HEK293 (cell line): ENCODE results near the gene CRYZL1.
A peak's percentile ranks its signal among the peaks of the same experiment; 100 is the strongest.

Source experiments
- BCL11B ChIP-seq: fragments of 450-650 bp; formaldehyde crosslinking; IDR thresholded peaks from 2 replicates; pipeline ENCODE4 v1.5.1; 2016; ENCODE audit warnings: low read depth, missing biosample characterization, missing genetic modification characterization
- KLF10 ChIP-seq: fragments of 450-650 bp; IDR thresholded peaks from 2 replicates; pipeline ENCODE4 v1.5.1; 2018; ENCODE audit warnings: missing biosample characterization, mild to moderate bottlenecking, missing genetic modification characterization
- SCRT1 ChIP-seq: fragments of 450-650 bp; formaldehyde crosslinking; IDR thresholded peaks from 2 replicates; pipeline ENCODE4 v1.5.1; 2016; ENCODE audit warnings: missing biosample characterization, missing genetic modification characterization, borderline replicate concordance
- SETDB1 ChIP-seq: IDR thresholded peaks from one replicate; pipeline ENCODE4 v1.6.1; 2017; ENCODE audit warnings: mild to moderate bottlenecking, low read length, moderate library complexity, mixed read lengths; ENCODE audit not compliant: insufficient read length
- SP3 ChIP-seq: fragments of 450-650 bp; formaldehyde crosslinking; IDR thresholded peaks from 2 replicates; pipeline ENCODE4 v1.5.1; 2016; ENCODE audit warnings: missing biosample characterization, missing genetic modification characterization
- YY1 ChIP-seq: fragments of 450-650 bp; formaldehyde crosslinking; IDR thresholded peaks from 2 replicates; pipeline ENCODE4 v1.5.1; 2018; ENCODE audit warnings: missing biosample characterization, missing genetic modification characterization
- YY2 ChIP-seq: fragments of 450-650 bp; formaldehyde crosslinking; IDR thresholded peaks from 2 replicates; pipeline ENCODE4 v1.5.1; 2016; ENCODE audit warnings: missing biosample characterization, missing genetic modification characterization
- ZBTB7A ChIP-seq: fragments of 450-650 bp; formaldehyde crosslinking; IDR thresholded peaks from 2 replicates; pipeline ENCODE4 v1.5.1; 2016; ENCODE audit warnings: low read depth, missing biosample characterization, missing genetic modification characterization
- ZFHX2 ChIP-seq: fragments of 450-650 bp; formaldehyde crosslinking; conservative IDR thresholded peaks from 2 replicates; pipeline ENCODE4 v1.5.1; 2016; ENCODE audit warnings: missing biosample characterization, missing genetic modification characterization
- ZNF214 ChIP-seq: fragments of 450-650 bp; formaldehyde crosslinking; IDR thresholded peaks from 2 replicates; pipeline ENCODE4 v1.5.1; 2017; ENCODE audit warnings: missing biosample characterization, mild to moderate bottlenecking, missing genetic modification characterization, borderline replicate concordance
- ZNF223 ChIP-seq: fragments of 450-650 bp; formaldehyde crosslinking; IDR thresholded peaks from 2 replicates; pipeline ENCODE4 v1.5.1; 2016; ENCODE audit warnings: missing biosample characterization, missing genetic modification characterization
- ZNF24 ChIP-seq: fragments of 450-650 bp; formaldehyde crosslinking; IDR thresholded peaks from 2 replicates; pipeline ENCODE4 v1.5.1; 2016; ENCODE audit warnings: missing biosample characterization, missing genetic modification characterization
- ZNF248 ChIP-seq: fragments of 450-650 bp; formaldehyde crosslinking; IDR thresholded peaks from 2 replicates; pipeline ENCODE4 v1.5.1; 2017; ENCODE audit warnings: missing biosample characterization, missing genetic modification characterization
- ZNF341 ChIP-seq: fragments of 450-650 bp; formaldehyde crosslinking; IDR thresholded peaks from 2 replicates; pipeline ENCODE4; 2016; ENCODE audit warnings: low read depth, missing biosample characterization, missing genetic modification characterization
- ZNF416 ChIP-seq: fragments of 450-650 bp; formaldehyde crosslinking; IDR thresholded peaks from 2 replicates; pipeline ENCODE4 v1.5.1; 2016; ENCODE audit warnings: missing biosample characterization, missing genetic modification characterization
- ZNF48 ChIP-seq: fragments of 450-650 bp; formaldehyde crosslinking; IDR thresholded peaks from 2 replicates; pipeline ENCODE4 v1.5.1; 2016; ENCODE audit warnings: missing biosample characterization, missing genetic modification characterization
- ZNF514 ChIP-seq: fragments of 450-650 bp; formaldehyde crosslinking; IDR thresholded peaks from 2 replicates; pipeline ENCODE4 v1.5.1; 2016; ENCODE audit warnings: missing biosample characterization, missing genetic modification characterization
- ZNF558 ChIP-seq: fragments of 450-650 bp; formaldehyde crosslinking; IDR thresholded peaks from 2 replicates; pipeline ENCODE4 v1.5.1; 2016; ENCODE audit warnings: missing biosample characterization, missing genetic modification characterization
- ZNF560 ChIP-seq: fragments of 450-650 bp; formaldehyde crosslinking; IDR thresholded peaks from 2 replicates; pipeline ENCODE4 v1.5.1; 2017; ENCODE audit warnings: missing biosample characterization, missing genetic modification characterization, borderline replicate concordance
- ZNF571 ChIP-seq: fragments of 450-650 bp; formaldehyde crosslinking; IDR thresholded peaks from 2 replicates; pipeline ENCODE4 v1.5.0; 2017; ENCODE audit warnings: missing biosample characterization, missing genetic modification characterization
- ZNF621 ChIP-seq: fragments of 450-650 bp; formaldehyde crosslinking; IDR thresholded peaks from 2 replicates; pipeline ENCODE4 v1.5.1; 2017; ENCODE audit warnings: missing biosample characterization, missing genetic modification characterization
- ZNF701 ChIP-seq: fragments of 450-650 bp; formaldehyde crosslinking; IDR thresholded peaks from 2 replicates; pipeline ENCODE4 v1.5.1; 2016; ENCODE audit warnings: missing biosample characterization, missing genetic modification characterization
- ZNF777 ChIP-seq: fragments of 450-650 bp; formaldehyde crosslinking; IDR thresholded peaks from 2 replicates; pipeline ENCODE4 v1.5.1; 2017; ENCODE audit warnings: missing biosample characterization, missing genetic modification characterization, borderline replicate concordance
- ZNF785 ChIP-seq: fragments of 450-650 bp; formaldehyde crosslinking; IDR thresholded peaks from 2 replicates; pipeline ENCODE4 v1.5.1; 2016; ENCODE audit warnings: missing biosample characterization, missing genetic modification characterization
- ZNF791 ChIP-seq: fragments of 450-650 bp; formaldehyde crosslinking; IDR thresholded peaks from 2 replicates; pipeline ENCODE4 v1.5.1; 2016; ENCODE audit warnings: missing biosample characterization, missing genetic modification characterization
- TF ChIP-seq, protein P1 (sequence below): fragments of 450-650 bp; formaldehyde crosslinking; IDR thresholded peaks from 2 replicates; pipeline ENCODE4 v1.5.1; 2016; ENCODE audit warnings: missing biosample characterization, missing genetic modification characterization, borderline replicate concordance
- TF ChIP-seq, protein P2 (sequence below): fragments of 450-650 bp; formaldehyde crosslinking; IDR thresholded peaks from 2 replicates; pipeline ENCODE4 v1.5.1; 2017; ENCODE audit warnings: missing biosample characterization, missing genetic modification characterization
- TF ChIP-seq, protein P3 (sequence below): fragments of 450-650 bp; formaldehyde crosslinking; IDR thresholded peaks from 2 replicates; pipeline ENCODE4 v1.5.1; 2016; ENCODE audit warnings: missing biosample characterization, missing genetic modification characterization
- TF ChIP-seq, protein P4 (sequence below): fragments of 450-650 bp; formaldehyde crosslinking; IDR thresholded peaks from 2 replicates; pipeline ENCODE4 v1.5.1; 2016; ENCODE audit warnings: missing biosample characterization, missing genetic modification characterization, borderline replicate concordance
- TF ChIP-seq, protein P5 (sequence below): fragments of 450-650 bp; formaldehyde crosslinking; IDR thresholded peaks from 2 replicates; pipeline ENCODE4 v1.5.1; 2016; ENCODE audit warnings: missing biosample characterization, missing genetic modification characterization

CRYZL1 gene

DNA sequence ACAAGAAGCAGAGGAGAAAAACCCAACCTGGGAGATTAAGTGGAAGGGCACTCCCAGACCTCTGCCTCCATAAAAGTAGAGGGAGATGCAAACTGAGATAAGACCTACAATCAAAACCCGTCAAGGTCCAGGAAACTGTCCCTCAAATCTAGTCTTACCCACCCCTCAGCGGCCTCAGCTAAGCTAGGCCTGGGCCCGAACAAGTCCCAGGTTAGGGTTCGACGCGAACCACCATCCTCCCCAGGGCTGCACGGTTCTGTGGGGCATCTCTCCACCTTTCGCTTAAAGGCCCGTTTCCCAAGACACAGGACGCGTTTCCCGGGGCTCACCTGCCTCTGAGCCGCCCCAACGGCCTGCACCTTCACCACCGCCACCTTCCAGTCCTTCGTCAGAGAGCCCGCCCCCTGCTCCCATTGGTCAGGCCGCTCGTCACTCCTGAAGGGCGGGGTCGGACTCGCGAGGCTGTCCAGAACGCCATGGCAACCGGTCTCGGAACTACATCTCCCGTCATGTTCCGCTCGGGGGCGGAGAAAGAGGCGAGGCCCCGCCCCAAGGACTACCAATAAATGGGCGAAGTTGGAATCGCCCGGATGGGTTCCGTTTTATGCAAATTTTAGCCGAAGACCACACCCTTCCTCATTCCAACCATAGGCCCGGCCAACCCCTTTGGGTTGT is at the start of gene CRYZL1 (continued):
- no peak; the same call in 1 of the 2 replicates for TF ChIP-seq YY1 (tag by site-specific recombination)
- TF ChIP-seq ZNF223 (tag by site-specific recombination): peak; percentile 93
- TF ChIP-seq ZNF571 (tag by site-specific recombination): no peak
- TF ChIP-seq ZNF621: no peak
- peak; percentile 17; the same call in 1 of the 2 replicates for TF ChIP-seq BCL11B (tag by site-specific recombination)
- TF ChIP-seq ZNF701 (tag by site-specific recombination): no peak
- TF ChIP-seq ZNF785 (tag by site-specific recombination): no peak
- TF ChIP-seq SETDB1: no peak
- no peak for TF ChIP-seq ZNF48 (tag by site-specific recombination)
- TF ChIP-seq, protein P1, sequence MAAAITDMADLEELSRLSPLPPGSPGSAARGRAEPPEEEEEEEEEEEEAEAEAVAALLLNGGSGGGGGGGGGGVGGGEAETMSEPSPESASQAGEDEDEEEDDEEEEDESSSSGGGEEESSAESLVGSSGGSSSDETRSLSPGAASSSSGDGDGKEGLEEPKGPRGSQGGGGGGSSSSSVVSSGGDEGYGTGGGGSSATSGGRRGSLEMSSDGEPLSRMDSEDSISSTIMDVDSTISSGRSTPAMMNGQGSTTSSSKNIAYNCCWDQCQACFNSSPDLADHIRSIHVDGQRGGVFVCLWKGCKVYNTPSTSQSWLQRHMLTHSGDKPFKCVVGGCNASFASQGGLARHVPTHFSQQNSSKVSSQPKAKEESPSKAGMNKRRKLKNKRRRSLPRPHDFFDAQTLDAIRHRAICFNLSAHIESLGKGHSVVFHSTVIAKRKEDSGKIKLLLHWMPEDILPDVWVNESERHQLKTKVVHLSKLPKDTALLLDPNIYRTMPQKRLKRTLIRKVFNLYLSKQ: no peak
- no peak for TF ChIP-seq ZNF341 (tag by site-specific recombination)
- no peak for TF ChIP-seq YY2 (tag by site-specific recombination)
- no peak for TF ChIP-seq ZNF791 (tag by site-specific recombination)
- no peak for TF ChIP-seq ZNF24 (tag by site-specific recombination)
- no peak for TF ChIP-seq ZNF214 (tag by site-specific recombination)
- no peak for TF ChIP-seq ZNF777 (tag by site-specific recombination)
- TF ChIP-seq, protein P2, sequence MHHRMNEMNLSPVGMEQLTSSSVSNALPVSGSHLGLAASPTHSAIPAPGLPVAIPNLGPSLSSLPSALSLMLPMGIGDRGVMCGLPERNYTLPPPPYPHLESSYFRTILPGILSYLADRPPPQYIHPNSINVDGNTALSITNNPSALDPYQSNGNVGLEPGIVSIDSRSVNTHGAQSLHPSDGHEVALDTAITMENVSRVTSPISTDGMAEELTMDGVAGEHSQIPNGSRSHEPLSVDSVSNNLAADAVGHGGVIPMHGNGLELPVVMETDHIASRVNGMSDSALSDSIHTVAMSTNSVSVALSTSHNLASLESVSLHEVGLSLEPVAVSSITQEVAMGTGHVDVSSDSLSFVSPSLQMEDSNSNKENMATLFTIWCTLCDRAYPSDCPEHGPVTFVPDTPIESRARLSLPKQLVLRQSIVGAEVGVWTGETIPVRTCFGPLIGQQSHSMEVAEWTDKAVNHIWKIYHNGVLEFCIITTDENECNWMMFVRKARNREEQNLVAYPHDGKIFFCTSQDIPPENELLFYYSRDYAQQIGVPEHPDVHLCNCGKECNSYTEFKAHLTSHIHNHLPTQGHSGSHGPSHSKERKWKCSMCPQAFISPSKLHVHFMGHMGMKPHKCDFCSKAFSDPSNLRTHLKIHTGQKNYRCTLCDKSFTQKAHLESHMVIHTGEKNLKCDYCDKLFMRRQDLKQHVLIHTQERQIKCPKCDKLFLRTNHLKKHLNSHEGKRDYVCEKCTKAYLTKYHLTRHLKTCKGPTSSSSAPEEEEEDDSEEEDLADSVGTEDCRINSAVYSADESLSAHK (tag by site-specific recombination): no peak
- no peak for TF ChIP-seq KLF10
- TF ChIP-seq, protein P3, sequence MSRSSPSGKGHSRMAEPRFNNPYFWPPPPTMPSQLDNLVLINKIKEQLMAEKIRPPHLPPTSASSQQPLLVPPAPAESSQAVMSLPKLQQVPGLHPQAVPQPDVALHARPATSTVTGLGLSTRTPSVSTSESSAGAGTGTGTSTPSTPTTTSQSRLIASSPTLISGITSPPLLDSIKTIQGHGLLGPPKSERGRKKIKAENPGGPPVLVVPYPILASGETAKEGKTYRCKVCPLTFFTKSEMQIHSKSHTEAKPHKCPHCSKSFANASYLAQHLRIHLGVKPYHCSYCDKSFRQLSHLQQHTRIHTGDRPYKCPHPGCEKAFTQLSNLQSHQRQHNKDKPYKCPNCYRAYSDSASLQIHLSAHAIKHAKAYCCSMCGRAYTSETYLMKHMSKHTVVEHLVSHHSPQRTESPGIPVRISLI: no peak
- TF ChIP-seq ZNF560 (tag by site-specific recombination): no peak
- no peak for TF ChIP-seq ZNF416 (tag by site-specific recombination)
- TF ChIP-seq, protein P4, sequence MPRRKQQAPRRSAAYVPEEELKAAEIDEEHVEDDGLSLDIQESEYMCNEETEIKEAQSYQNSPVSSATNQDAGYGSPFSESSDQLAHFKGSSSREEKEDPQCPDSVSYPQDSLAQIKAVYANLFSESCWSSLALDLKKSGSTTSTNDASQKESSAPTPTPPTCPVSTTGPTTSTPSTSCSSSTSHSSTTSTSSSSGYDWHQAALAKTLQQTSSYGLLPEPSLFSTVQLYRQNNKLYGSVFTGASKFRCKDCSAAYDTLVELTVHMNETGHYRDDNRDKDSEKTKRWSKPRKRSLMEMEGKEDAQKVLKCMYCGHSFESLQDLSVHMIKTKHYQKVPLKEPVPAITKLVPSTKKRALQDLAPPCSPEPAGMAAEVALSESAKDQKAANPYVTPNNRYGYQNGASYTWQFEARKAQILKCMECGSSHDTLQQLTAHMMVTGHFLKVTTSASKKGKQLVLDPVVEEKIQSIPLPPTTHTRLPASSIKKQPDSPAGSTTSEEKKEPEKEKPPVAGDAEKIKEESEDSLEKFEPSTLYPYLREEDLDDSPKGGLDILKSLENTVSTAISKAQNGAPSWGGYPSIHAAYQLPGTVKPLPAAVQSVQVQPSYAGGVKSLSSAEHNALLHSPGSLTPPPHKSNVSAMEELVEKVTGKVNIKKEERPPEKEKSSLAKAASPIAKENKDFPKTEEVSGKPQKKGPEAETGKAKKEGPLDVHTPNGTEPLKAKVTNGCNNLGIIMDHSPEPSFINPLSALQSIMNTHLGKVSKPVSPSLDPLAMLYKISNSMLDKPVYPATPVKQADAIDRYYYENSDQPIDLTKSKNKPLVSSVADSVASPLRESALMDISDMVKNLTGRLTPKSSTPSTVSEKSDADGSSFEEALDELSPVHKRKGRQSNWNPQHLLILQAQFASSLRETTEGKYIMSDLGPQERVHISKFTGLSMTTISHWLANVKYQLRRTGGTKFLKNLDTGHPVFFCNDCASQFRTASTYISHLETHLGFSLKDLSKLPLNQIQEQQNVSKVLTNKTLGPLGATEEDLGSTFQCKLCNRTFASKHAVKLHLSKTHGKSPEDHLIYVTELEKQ: no peak
- TF ChIP-seq SCRT1 (tag by site-specific recombination): no peak
- TF ChIP-seq ZNF514 (tag by site-specific recombination): no peak
- TF ChIP-seq, protein P5, sequence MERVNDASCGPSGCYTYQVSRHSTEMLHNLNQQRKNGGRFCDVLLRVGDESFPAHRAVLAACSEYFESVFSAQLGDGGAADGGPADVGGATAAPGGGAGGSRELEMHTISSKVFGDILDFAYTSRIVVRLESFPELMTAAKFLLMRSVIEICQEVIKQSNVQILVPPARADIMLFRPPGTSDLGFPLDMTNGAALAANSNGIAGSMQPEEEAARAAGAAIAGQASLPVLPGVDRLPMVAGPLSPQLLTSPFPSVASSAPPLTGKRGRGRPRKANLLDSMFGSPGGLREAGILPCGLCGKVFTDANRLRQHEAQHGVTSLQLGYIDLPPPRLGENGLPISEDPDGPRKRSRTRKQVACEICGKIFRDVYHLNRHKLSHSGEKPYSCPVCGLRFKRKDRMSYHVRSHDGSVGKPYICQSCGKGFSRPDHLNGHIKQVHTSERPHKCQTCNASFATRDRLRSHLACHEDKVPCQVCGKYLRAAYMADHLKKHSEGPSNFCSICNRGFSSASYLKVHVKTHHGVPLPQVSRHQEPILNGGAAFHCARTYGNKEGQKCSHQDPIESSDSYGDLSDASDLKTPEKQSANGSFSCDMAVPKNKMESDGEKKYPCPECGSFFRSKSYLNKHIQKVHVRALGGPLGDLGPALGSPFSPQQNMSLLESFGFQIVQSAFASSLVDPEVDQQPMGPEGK (tag by site-specific recombination): peak; percentile 9
- TF ChIP-seq ZFHX2 (tag by site-specific recombination): no peak
- no peak; the same call in 1 of the 2 replicates for TF ChIP-seq ZBTB7A (tag by site-specific recombination)
- no peak for TF ChIP-seq ZNF558 (tag by site-specific recombination)
- no peak for TF ChIP-seq ZNF248 (tag by site-specific recombination)
- TF ChIP-seq SP3 (tag by site-specific recombination): peak; percentile 99
